Esophagus squamous epithelium (tissue), 4 donors: ENCODE measurements around the gene ACTA1.

Experiments
- CTCF ChIP-seq, 6 experiments: fragments of 450-650 bp in 4 of 6; fragments of 200-600 bp in 2 of 6; sonication (generic) in 2 of 6; IDR thresholded peaks; one replicate each; pipeline ENCODE4 v1.5.1; 2016 to 2019; ENCODE audit warnings: antibody characterized with exemption in 6 of 6, mild to moderate bottlenecking in 4 of 6, moderate library complexity in 4 of 6
- POLR2A ChIP-seq, 4 donors: fragments of 450-650 bp; IDR thresholded peaks; one replicate each; pipeline ENCODE4 v1.6.1; 2017; ENCODE audit warnings: antibody characterized with exemption in 4 of 4, mild to moderate bottlenecking in 4 of 4, moderate library complexity in 3 of 4

DNA sequence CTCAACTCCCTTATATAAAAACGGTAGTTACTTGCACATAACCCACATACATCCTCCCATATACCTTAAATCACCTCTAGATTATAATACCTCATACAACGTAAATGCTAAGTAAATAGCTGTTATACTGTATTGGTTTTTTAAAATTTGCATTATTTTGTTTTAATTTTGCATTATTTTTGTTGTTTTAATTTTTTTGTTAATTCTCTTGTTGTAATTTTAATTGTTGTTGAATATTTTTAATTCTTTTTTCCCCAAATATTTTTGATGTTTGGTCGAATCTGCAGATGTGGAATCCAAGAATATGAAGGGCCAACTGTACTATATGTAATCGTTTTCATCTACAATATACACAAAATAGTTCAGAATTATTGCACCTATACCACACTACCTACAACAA is 23.5 kb upstream of the ACTA1 start:
- TF ChIP-seq CTCF (IDR thresholded peaks at IDR 0.05) (no peak), POLR2A (IDR thresholded peaks at IDR 0.05) (no peak)
